GM12878 (cell line): Measurements from ENCODE around the gene MRGPRE. TPM values are rescaled to one million over a fixed set of nuclear protein-coding genes. Genes with fewer than 3 reads are reported as not detected.

Experiments
- ATAC-seq: fragments of 200-7000 bp; cut with Tn5 transposase; 3 replicates; pipeline ENCODE4 v1.9.1; 2020; ENCODE audit warnings: mild to moderate bottlenecking, moderate library complexity
- BruUV-seq: library from RNA; stranded (reverse); fragments of 400-500 nt; replicated peaks from 2 replicates; lab custom pipeline; 2021; lab: Mats Ljungman, UMichigan
- CTCF ChIA-PET: fragments of 300-600 bp; sonication (Branson Sonifier 250); formaldehyde crosslinking; extraction: SDS; loops from one replicate; lab custom pipeline; 2021; ENCODE audit warnings: inconsistent platforms; lab: Yijun Ruan, JAX
- POLR2A ChIA-PET: fragments of 350-600 bp; formaldehyde crosslinking; extraction: SDS; loops from one replicate; lab custom pipeline; 2021; ENCODE audit warnings: inconsistent platforms; lab: Charles Lee
- RAD21 ChIA-PET: fragments of 300-600 bp; sonication (Branson Sonifier 250); formaldehyde crosslinking; loops from one replicate; lab custom pipeline; 2023; ENCODE audit warnings: antibody characterized with exemption; ENCODE audit not compliant: unreplicated experiment; lab: Charles Lee
- SMC1A ChIA-PET: fragments of 300-600 bp; sonication (Branson Sonifier 250); formaldehyde crosslinking; loops from one replicate; lab custom pipeline; 2023; ENCODE audit not compliant: unreplicated experiment, uncharacterized antibody; lab: Charles Lee
- DNase-seq: peaks from one replicate; pipeline ENCODE4 v3.0.0-alpha.2; 2011; ENCODE audit warnings: low read depth, low spot score
- FAIRE-seq: peaks from 3 replicates; lab custom pipeline; 2011; peaks lifted over from hg19 to GRCh38; lab: Jason Lieb, UNC
- H2AFZ ChIP-seq: 2 replicates; pipeline ENCODE4 v1.6.0; 2011; ENCODE audit warnings: low read depth, low read length, control low read depth; ENCODE audit not compliant: control insufficient read depth
- H3K27ac ChIP-seq: 2 replicates; pipeline ENCODE4 v1.5.1; 2011; ENCODE audit warnings: control low read depth; ENCODE audit not compliant: control insufficient read depth, insufficient read depth
- H3K27me3 ChIP-seq, 2 experiments: replicated peaks in 1 of 2; 2 replicates each; pipeline versions ENCODE4 v1.6.0 to v1.6.1; 2011; ENCODE audit warnings: low read length in 1 of 2; ENCODE audit not compliant: control insufficient read depth in 2 of 2, insufficient read depth in 2 of 2
- H3K36me3 ChIP-seq, 2 experiments: 2 replicates each; pipeline ENCODE4 v1.5.1; 2011; ENCODE audit warnings: low read length in 1 of 2; ENCODE audit not compliant: control insufficient read depth in 2 of 2, insufficient read depth in 2 of 2
- H3K4me1 ChIP-seq: 2 replicates; pipeline ENCODE4 v1.6.1; 2011; ENCODE audit warnings: mild to moderate bottlenecking, low read length, moderate library complexity, mixed read lengths; ENCODE audit not compliant: control insufficient read depth, insufficient read depth
- H3K4me2 ChIP-seq: 2 replicates; pipeline ENCODE4 v1.6.0; 2011; ENCODE audit warnings: control low read depth; ENCODE audit not compliant: control insufficient read depth, insufficient read depth
- H3K4me3 ChIP-seq: fragments of 200-600 bp; sonication (generic); 2 replicates; pipeline ENCODE4 v1.5.1; 2016
- H3K79me2 ChIP-seq: 2 replicates; pipeline ENCODE4 v1.6.0; 2011; ENCODE audit warnings: low read length; ENCODE audit not compliant: control insufficient read depth, insufficient read depth
- H3K9ac ChIP-seq: 2 replicates; pipeline ENCODE4 v1.8.0; 2011; ENCODE audit warnings: low read length, control low read depth, mixed read lengths; ENCODE audit not compliant: control insufficient read depth, insufficient read depth
- H3K9me3 ChIP-seq: replicated peaks from 3 replicates; pipeline ENCODE4 v1.5.1; 2011; ENCODE audit warnings: mild to moderate bottlenecking, low read length; ENCODE audit not compliant: control insufficient read depth, insufficient read depth
- H4K20me1 ChIP-seq: 2 replicates; pipeline ENCODE4 v1.6.0; 2011; ENCODE audit not compliant: control insufficient read depth, insufficient read depth
- BMI1 ChIP-seq: fragments of 450-650 bp; IDR thresholded peaks from 2 replicates; pipeline ENCODE4 v1.6.1; 2016; ENCODE audit warnings: mild to moderate bottlenecking, moderate library complexity, borderline replicate concordance
- BRCA1 ChIP-seq: IDR thresholded peaks from 2 replicates; pipeline ENCODE4 v1.6.1; 2011; ENCODE audit warnings: low read depth, low read length, improper control_type of control experiment
- CBX3 ChIP-seq: fragments of 200-600 bp; sonication (generic); IDR thresholded peaks from 2 replicates; pipeline ENCODE4 v1.6.1; 2016; ENCODE audit warnings: low read depth, borderline replicate concordance
- FOS ChIP-seq: IDR thresholded peaks from 3 replicates; pipeline ENCODE4 v1.6.1; 2011; ENCODE audit warnings: borderline replicate concordance; ENCODE audit not compliant: insufficient read length; ENCODE audit errors: extremely low read depth
- FOXM1 ChIP-seq: IDR thresholded peaks from 2 replicates; pipeline ENCODE4 v1.6.1; 2012; ENCODE audit warnings: low read depth, mild to moderate bottlenecking, inconsistent platforms, low read length, moderate library complexity
- KDM1A ChIP-seq: fragments of 200-600 bp; sonication (generic); IDR thresholded peaks from 2 replicates; pipeline ENCODE4 v1.6.1; 2016; ENCODE audit warnings: borderline replicate concordance
- NFYA ChIP-seq: IDR thresholded peaks from 2 replicates; pipeline ENCODE4 v1.6.1; 2011; ENCODE audit warnings: low read depth, mild to moderate bottlenecking, low read length, improper control_type of control experiment, borderline replicate concordance
- NR2C1 ChIP-seq: fragments of 450-650 bp; IDR thresholded peaks from 2 replicates; pipeline ENCODE4 v1.6.1; 2017; ENCODE audit warnings: antibody characterized with exemption, mild to moderate bottlenecking, moderate library complexity
- TARDBP ChIP-seq: IDR thresholded peaks from 2 replicates; pipeline ENCODE4 v1.6.1; 2016; ENCODE audit warnings: borderline replicate concordance
- WGBS: methylation state at CpG from one replicate; pipeline ENCODE4 v1.1.6; 2016; ENCODE audit warnings: low lambda C conversion rate; ENCODE audit not compliant: insufficient replicate concordance, insufficient coverage; ENCODE audit errors: missing lambda C conversion rate; 5-methylcytosine and 5-hydroxymethylcytosine counted together
- in situ Hi-C: fragments of 300-500 bp; cut with MboI; formaldehyde crosslinking; loops from 9 replicates; pipeline ENCODE4 v1.14.3; 2018; ENCODE audit warnings: mixed read lengths
- intact Hi-C: fragments of 100-400 bp; cut with micrococcal nuclease; formaldehyde crosslinking; loops from one replicate; pipeline ENCODE4 v1.14.2; 2022; ENCODE audit not compliant: unreplicated experiment
- polyA plus RNA-seq, 11 experiments: library from polyadenylated mRNA; depleted of rRNA in 4 of 11; unstranded in 6 of 11; stranded (reverse) in 5 of 11; fragments of >200 nt; fragmentation: Nextera tagmentation in 4 of 11; fragmentation: Illumina TruSeq in 1 of 11; extraction: Ambion mirVana in 4 of 11; extraction: Trizol in 1 of 11; gene quantifications; 1 replicate in 1 of 11; 2 replicates in 10 of 11; pipeline versions ENCODE4 v1.2.1 to v1.2.3, GENCODE V29; 2011 to 2016; ENCODE audit warnings: inconsistent platforms in 2 of 11, missing spikeins in 2 of 11, low read depth in 1 of 11
- total RNA-seq, 4 experiments: library from RNA; depleted of rRNA in 3 of 4; stranded (reverse); fragments of >200 nt in 3 of 4; fragmentation: Illumina TruSeq in 1 of 4; extraction: Trizol in 1 of 4; gene quantifications; 2 replicates each; pipeline versions ENCODE4 v1.2.1 to v1.2.3, GENCODE V29; 2013 to 2021
- TF ChIP-seq, protein P1 (sequence below), 3 experiments: IDR thresholded peaks in 2 of 3; conservative IDR thresholded peaks in 1 of 3; 2 replicates each; pipeline ENCODE4 v1.5.1; 2011; ENCODE audit warnings: low read depth in 3 of 3, low read length in 3 of 3, mild to moderate bottlenecking in 3 of 3, control low read depth in 2 of 3, moderate library complexity in 2 of 3, inconsistent platforms in 1 of 3, mixed read lengths in 1 of 3; ENCODE audit not compliant: control insufficient read depth in 2 of 3, insufficient read depth in 1 of 3; ENCODE audit errors: extremely low read depth in 1 of 3
- TF ChIP-seq, protein P2 (sequence below): IDR thresholded peaks from 2 replicates; pipeline ENCODE4 v1.6.1; 2012; ENCODE audit warnings: low read depth, low read length, improper control_type of control experiment

MRGPRE gene
- total and polyA plus RNA-seq, 10 of the 15 experiments (the other 5 are each of a cell fraction or from before 2014, with no cell fraction given) = 0.34 TPM; not detected in 9

- CTCF ChIA-PET = no interaction called here
- RAD21 ChIA-PET = no interaction called here
- no peaks in the 10 kb centered on the region for H3K9me3 ChIP-seq
- SMC1A ChIA-PET = no interaction called here
- POLR2A ChIA-PET = no interaction called here
- no peak for DNase-seq
- no peak overlapping the region for H3K27ac ChIP-seq
- no peak overlapping the region for H3K4me3 ChIP-seq
- no peak for FAIRE-seq
- H4K20me1 ChIP-seq = no peaks in the 10 kb centered on the region
- 18% methylated on average over 12 of the region's 12 CpGs for WGBS
- no peaks in the 10 kb centered on the region for H3K4me1 ChIP-seq
- H3K4me2 ChIP-seq = no peak overlapping the region
- H3K27me3 ChIP-seq = no peaks in the 10 kb centered on the region; a peak in 2 of 4 replicates
- in situ Hi-C loops = no loop called here
- H2AFZ ChIP-seq = no peak overlapping the region
- ATAC-seq = no peak
- no peak overlapping the region for H3K9ac ChIP-seq
- intact Hi-C loops = loop anchor here (10.0 kb wide), 1 partner anchor 184 kb away; no protein-coding TSS in a partner anchor
- no peaks in the 10 kb centered on the region for H3K36me3 ChIP-seq
- BruUV-seq = no TSS peak
- no peaks in the 10 kb centered on the region for H3K79me2 ChIP-seq
- no peak for TF ChIP-seq TARDBP
- no peak for TF ChIP-seq KDM1A
- TF ChIP-seq FOXM1 = no peak
- no peak for TF ChIP-seq NR2C1
- TF ChIP-seq, all 136 proteins: peak for 0
These were observed 1.3 kb downstream of the MRGPRE start for GRCh38 chr11:3230636-3231549.

GRCh38 chr11:3229673-3230630, 2.3 kb downstream of the MRGPRE start:
- POLR2A ChIA-PET = no interaction called here
- RAD21 ChIA-PET = no interaction called here
- Histone ChIP-seq H3K79me2 (no peaks in the 10 kb centered on the region), H3K27me3 (no peaks in the 10 kb centered on the region; a peak in 1 of 4 replicates), H2AFZ (no peak overlapping the region), H3K27ac (no peak overlapping the region), H3K4me3 (no peak overlapping the region), H3K9me3 (no peaks in the 10 kb centered on the region), H4K20me1 (no peaks in the 10 kb centered on the region), H3K4me1 (no peaks in the 10 kb centered on the region), H3K4me2 (no peak overlapping the region), H3K36me3 (no peaks in the 10 kb centered on the region), H3K9ac (no peak overlapping the region)
- WGBS = 32% methylated on average over 20 of the region's 21 CpGs
- SMC1A ChIA-PET = no interaction called here
- FAIRE-seq (no peak), DNase-seq (no peak), ATAC-seq (no peak)
- in situ Hi-C loops (no loop called here), intact Hi-C loops (loop anchor here (10.0 kb wide), 1 partner anchor 185 kb away; no protein-coding TSS in a partner anchor)
- BruUV-seq = no TSS peak
- CTCF ChIA-PET = no interaction called here
- no peak for TF ChIP-seq CBX3
- TF ChIP-seq, protein P1, sequence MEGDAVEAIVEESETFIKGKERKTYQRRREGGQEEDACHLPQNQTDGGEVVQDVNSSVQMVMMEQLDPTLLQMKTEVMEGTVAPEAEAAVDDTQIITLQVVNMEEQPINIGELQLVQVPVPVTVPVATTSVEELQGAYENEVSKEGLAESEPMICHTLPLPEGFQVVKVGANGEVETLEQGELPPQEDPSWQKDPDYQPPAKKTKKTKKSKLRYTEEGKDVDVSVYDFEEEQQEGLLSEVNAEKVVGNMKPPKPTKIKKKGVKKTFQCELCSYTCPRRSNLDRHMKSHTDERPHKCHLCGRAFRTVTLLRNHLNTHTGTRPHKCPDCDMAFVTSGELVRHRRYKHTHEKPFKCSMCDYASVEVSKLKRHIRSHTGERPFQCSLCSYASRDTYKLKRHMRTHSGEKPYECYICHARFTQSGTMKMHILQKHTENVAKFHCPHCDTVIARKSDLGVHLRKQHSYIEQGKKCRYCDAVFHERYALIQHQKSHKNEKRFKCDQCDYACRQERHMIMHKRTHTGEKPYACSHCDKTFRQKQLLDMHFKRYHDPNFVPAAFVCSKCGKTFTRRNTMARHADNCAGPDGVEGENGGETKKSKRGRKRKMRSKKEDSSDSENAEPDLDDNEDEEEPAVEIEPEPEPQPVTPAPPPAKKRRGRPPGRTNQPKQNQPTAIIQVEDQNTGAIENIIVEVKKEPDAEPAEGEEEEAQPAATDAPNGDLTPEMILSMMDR (IDR thresholded peaks at IDR 0.05 in 2 of 3, conservative IDR thresholded peaks at IDR 0.05 in 1 of 3; ENCODE audit: control insufficient read depth in 2 of 3, extremely low read depth in 1 of 3, insufficient read depth in 1 of 3, low read depth in 3 of 3, low read length in 3 of 3) = no peak
- TF ChIP-seq BRCA1 = no peak
- no peak for TF ChIP-seq NFYA
- no peak for TF ChIP-seq BMI1
- TF ChIP-seq, protein P2, sequence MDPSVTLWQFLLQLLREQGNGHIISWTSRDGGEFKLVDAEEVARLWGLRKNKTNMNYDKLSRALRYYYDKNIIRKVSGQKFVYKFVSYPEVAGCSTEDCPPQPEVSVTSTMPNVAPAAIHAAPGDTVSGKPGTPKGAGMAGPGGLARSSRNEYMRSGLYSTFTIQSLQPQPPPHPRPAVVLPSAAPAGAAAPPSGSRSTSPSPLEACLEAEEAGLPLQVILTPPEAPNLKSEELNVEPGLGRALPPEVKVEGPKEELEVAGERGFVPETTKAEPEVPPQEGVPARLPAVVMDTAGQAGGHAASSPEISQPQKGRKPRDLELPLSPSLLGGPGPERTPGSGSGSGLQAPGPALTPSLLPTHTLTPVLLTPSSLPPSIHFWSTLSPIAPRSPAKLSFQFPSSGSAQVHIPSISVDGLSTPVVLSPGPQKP = no peak
- no peak for TF ChIP-seq FOS
